GM20431 (cell line): ENCODE data around the gene ADAMTS4.

ENCODE experiments used
- in situ Hi-C: fragments of 300-500 bp; cut with MseI, MboI; formaldehyde crosslinking; loops from one replicate; pipeline ENCODE4 v1.15.0; 2020; ENCODE audit warnings: low sequenced_read_pairs; ENCODE audit not compliant: unreplicated experiment

ADAMTS4 gene

GRCh38 chr1:161177112-161177935 lies 21.5 kb downstream of the ADAMTS4 start, which contains the start of gene B4GALT3:
Gene B4GALT3 (minus strand): TSS chr1:161177507. CDS start chr1:161176060, 1,447 bp downstream.
- in situ Hi-C loops: no loop called here

- in situ Hi-C loops: no loop called here
Observed at GRCh38 chr1:161176468-161177111, 22.3 kb downstream of the ADAMTS4 start.

GRCh38 chr1:161175771-161176453 lies 22.9 kb downstream of the ADAMTS4 start:
- in situ Hi-C loops: no loop called here

- in situ Hi-C loops: no loop called here
Observed at GRCh38 chr1:161174911-161175310, 23.9 kb downstream of the ADAMTS4 start.

GRCh38 chr1:161173711-161174110 lies 25.1 kb downstream of the ADAMTS4 start:
- in situ Hi-C loops: no loop called here

- in situ Hi-C loops: no loop called here
Observed at GRCh38 chr1:161172776-161173376, 26.0 kb downstream of the ADAMTS4 start.

GRCh38 chr1:161172349-161172748 lies 26.5 kb downstream of the ADAMTS4 start:
- in situ Hi-C loops: no loop called here

GRCh38 chr1:161171696-161172095 lies 27.2 kb downstream of the ADAMTS4 start:
- in situ Hi-C loops: no loop called here

GRCh38 chr1:161171191-161171590 lies 27.7 kb downstream of the ADAMTS4 start:
- in situ Hi-C loops: no loop called here

GRCh38 chr1:161168906-161169305 lies 29.9 kb downstream of the ADAMTS4 start:
- in situ Hi-C loops: no loop called here

- in situ Hi-C loops: no loop called here
Observed at GRCh38 chr1:161166669-161167548, 31.9 kb downstream of the ADAMTS4 start.

- in situ Hi-C loops: no loop called here
Observed at GRCh38 chr1:161165742-161166668, 32.8 kb downstream of the ADAMTS4 start, which contains the start of gene PPOX. Gene PPOX (plus strand): TSS chr1:161166426. CDS start chr1:161166848, 422 bp downstream.

- in situ Hi-C loops: no loop called here
Observed at GRCh38 chr1:161164901-161165610, 33.8 kb downstream of the ADAMTS4 start.

- in situ Hi-C loops: no loop called here
Observed at GRCh38 chr1:161163793-161164192, 35.1 kb downstream of the ADAMTS4 start.

GRCh38 chr1:161162806-161163205 lies 36.0 kb downstream of the ADAMTS4 start:
- in situ Hi-C loops: no loop called here

- in situ Hi-C loops: no loop called here
Observed at GRCh38 chr1:161162052-161162451, 36.8 kb downstream of the ADAMTS4 start.

GRCh38 chr1:161161652-161162051 lies 37.2 kb downstream of the ADAMTS4 start:
- in situ Hi-C loops: no loop called here

GRCh38 chr1:161160671-161161145 lies 38.1 kb downstream of the ADAMTS4 start:
- in situ Hi-C loops: no loop called here
